HT1080 (cell line): ENCODE measurements around the gene HTRA2. TPM values are rescaled to one million over a fixed set of nuclear protein-coding genes. Genes with fewer than 3 reads are reported as not detected.
"Not testable (repeated sequence)": the region's sequence is repeated elsewhere in the genome, so short reads cannot be mapped to it uniquely, and the experiment has no call there.

Source experiments
- DNase-seq: peaks from one replicate; pipeline ENCODE4 v3.0.0-alpha.2; 2015; ENCODE audit warnings: low read depth
- polyA plus RNA-seq, 2 experiments: library from polyadenylated mRNA; depleted of rRNA; stranded (reverse); fragments of >200 nt; gene quantifications; 2 replicates each; pipeline ENCODE4 v1.2.3, GENCODE V29; 2015
- total RNA-seq: library from RNA; depleted of rRNA; stranded (reverse); fragments of >200 nt; shearing (Covaris generic); gene quantifications from 2 replicates; pipeline ENCODE4 v1.2.3, GENCODE V29; 2014; rRNA removed

HTRA2 gene
- 84.5 and 94.6 TPM in 2 replicates for total RNA-seq
- polyA plus RNA-seq (2015; cell fraction: cytosol; rRNA removed) = 35.8 and 37.6 TPM in 2 replicates
- polyA plus RNA-seq (2015; cell fraction: nucleus; rRNA removed) = 50.7 and 56.3 TPM in 2 replicates

DNA sequence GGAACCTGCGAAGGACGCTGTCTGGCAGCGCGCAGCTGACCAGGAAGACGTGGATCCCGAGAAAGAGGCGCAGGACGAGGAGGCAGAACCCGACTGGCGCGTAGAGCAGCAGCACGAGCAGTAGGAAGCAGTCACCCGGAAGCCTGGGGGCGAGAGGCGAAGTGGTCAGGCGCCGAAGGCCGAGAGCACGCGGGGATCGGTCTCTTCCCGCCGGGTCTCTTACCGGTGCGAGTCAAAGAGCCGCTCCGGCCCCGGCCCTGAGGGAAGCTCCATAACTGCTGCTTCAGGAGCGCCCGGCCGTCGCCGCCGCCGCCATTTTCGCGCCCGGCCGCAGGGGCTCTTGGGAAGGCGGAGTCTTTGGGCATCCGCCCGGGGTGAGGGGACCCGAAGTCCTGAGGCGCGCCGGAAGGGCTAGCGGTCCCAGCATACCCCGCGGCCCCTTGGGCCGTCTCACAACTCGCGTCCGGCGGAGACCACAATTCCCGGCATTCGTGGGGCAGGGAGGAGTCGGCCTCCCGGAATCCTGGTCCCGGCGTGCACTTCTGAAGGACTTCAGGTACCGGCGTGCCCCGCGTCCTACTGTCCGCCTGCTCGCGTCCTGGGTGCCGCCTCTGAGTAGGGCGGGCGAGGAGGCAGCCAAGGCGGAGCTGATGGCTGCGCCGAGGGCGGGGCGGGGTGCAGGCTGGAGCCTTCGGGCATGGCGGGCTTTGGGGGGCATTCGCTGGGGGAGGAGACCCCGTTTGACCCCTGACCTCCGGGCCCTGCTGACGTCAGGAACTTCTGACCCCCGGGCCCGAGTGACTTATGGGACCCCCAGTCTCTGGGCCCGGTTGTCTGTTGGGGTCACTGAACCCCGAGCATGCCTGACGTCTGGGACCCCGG is at the start of gene HTRA2, which contains the start of gene AUP1:
Gene HTRA2 (plus strand): TSS at position 577 of the 882 bp plus-strand sequence. CDS start 74 bp downstream, at position 651.
Gene AUP1 (minus strand): TSS at position 350 of the 882 bp plus-strand sequence. CDS start 77 bp downstream, at position 273.
- DNase-seq = peak; percentile 99

DNA sequence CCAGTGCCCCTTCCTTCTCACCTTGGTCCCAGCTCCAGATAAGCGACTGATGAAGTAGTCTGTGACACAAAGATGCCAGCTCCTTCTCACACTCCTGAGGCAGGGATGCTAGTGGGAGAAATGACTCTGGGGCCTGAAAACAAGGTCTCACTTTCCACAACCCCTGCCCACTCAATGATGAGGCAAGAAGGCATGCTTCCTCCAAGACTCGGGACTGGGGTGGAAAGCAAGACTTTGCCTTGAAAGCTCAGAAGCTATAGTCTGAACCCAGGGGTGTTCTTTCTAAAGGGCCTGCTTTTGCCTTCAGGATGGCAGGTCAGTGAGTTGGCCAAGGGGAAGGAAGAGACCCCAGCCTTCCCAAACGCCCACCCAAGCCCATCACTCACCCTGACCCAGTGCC is 48.3 kb upstream of the HTRA2 start:
- no peak for DNase-seq

DNA sequence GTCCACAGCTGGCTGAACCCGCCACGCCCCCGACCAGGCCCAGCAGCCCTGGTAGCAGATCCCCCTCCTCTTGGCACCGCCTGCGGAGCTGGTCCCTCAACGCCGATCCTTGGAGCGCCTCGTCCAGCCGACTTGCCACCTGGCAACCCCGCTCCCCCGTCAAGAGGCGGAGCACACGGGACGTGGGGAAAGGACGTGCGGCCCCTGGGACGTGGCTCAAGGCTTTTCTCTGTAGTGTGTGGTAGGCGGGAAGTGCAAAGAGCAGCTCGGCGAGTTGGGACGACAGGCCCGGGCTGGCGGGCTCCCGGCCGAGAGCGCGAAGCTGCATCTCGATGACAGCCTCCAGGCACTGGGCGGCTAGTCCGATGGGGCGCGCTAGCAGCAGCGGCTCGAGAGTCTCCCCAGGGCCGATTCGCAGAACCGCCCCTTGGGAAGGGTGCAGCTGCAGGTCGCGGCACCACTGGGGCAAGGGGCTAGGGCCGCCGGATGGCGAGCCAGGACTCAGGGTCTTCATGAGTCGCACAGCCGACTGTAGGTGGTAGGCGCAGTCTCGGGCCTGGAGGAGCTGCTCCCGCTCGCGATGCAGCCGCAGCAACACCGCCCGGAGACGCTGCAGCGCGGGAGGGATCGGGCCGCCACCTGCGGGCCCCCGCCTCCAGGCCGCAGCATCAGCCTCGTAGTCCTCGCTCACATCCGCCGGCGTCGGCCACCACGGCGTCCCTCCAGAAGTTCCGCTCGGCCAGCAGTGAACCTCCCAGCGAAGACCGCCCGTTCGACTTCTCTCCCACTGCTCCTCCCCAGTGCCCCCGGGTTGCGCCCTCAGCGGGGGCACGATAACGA is 47.6 kb upstream of the HTRA2 start:
- DNase-seq = no peak

DNA sequence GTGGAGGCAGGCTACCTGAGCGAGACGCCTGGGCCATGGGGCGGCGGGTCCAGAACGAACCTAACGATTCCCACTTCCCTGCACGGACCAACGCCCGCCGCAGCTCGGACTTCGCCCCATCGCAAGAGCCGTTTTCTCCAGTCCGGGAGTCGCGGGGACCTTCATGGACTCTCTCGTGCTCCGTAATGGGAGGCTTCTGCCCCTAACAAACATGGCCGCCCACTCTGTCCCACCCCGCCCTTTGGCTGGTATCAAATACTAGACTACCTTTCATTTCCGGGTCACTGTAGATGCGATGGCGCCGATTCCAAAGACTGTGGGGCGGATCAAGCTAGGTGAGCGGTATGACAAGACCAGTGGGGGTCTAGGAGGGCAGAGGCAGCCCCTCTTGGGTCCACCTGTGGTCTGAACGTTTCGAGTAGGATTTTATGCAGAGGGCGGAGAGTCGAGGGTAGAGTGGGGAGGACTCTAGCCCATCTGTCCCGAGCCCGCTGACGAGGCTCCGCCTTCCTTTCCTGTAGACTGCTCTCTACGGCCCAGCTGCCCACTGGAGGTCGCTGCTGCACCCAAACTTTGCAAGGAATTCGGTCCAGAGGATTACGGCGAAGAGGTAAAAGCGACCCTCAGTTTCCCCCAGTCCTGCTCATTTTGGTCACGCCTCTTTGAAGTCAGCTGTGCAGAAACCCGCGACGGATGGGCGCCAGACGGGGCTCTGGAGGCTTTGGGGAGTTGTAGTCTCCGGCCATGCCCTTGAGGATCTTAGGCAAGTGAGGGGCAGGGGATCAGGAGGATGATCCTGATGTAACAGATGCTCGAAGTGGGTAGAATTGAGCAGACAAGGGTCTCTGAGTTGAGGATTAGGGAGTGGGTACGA is 46.7 kb upstream of the HTRA2 start, which contains the start of the genes CCDC142 and TTC31:
Gene CCDC142 (minus strand): TSS at position 198 of the 874 bp plus-strand sequence. CDS start 161 bp downstream, at position 37.
Gene TTC31 (plus strand): TSS at position 281 of the 874 bp plus-strand sequence. CDS start 15 bp downstream, at position 296.
- peak; percentile 92 for DNase-seq

- DNase-seq = not testable (repeated sequence)
Observed at GRCh38 chr2:74483675-74484164, 46.0 kb upstream of the HTRA2 start.

DNA sequence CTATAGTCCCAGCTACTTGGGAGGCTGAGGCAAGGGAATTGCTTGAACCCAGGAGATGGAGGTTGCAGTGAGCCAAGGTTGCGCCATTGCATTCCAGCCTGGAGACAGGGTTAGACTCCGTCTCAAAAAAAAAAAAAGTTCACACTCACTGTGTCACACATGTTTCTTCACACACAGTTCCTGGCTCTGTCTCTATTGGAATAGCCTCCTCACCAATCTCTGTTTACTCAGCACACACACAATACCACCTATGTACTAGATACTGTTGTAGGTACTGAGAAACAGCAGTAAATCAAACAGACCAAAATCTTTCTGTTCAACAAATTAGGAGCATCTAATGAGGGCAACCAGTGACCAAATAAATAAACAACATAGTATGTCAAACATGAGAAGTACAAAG is 43.6 kb upstream of the HTRA2 start:
- no peak for DNase-seq

DNA sequence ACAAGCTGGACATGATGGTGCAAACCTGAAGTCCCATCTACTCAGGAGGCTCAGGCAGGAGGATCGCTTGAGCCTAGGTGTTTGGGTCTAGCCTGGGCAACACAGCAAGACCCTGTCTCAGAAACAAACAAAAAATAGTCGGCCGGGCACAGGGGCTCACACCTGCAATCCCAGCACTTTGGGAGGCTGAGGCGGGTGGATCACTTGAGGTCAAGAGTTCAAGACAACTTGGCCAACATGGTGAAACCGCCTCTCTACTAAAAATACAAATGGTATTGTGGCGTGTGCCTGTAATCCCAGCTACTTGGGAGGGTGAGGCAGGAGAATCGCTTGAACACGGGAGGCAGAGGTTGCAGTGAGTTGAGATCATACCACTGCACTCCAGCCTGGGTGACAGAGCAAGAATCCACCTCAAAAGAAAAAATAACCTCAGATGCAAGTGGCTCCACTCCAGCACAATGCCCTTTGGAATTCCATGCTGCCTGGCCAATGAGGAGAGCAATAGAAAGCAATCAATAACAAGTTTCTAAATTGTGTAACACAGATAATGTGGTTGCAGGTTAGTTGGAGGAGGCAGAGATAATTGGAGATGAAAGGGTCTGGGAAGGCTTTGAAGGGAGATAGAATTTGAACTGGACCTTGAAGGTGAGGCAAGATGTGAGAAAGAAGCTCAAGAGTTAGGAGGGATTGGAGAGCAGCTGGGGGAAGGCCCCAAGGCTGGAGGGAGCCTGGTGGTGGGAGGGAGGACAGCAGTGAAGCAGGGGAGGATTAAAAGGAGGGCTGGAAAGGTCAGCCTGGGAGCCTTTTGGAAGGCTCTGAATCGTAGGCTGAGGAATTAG is 40.9 kb upstream of the HTRA2 start:
- DNase-seq = no peak

DNA sequence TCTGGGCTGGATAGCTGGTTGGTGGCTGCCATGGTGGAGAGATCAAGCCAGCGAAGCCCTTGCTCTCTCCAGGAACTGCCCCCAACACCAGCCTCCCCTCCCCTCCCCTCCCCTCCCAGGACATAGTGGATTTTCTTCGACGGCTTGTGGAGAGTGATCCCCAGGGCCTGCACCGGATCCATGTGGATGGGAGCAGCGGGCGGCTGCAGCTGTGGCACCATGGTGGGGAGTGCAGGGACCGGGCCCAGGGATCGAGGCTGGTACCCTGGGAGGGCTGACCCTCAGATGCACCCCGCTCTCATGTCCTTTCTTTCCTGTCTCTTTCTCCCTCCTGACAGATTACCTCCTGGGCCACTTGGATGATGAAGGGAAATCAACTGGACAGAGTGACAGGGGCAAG is 39.8 kb upstream of the HTRA2 start:
- no peak for DNase-seq

DNA sequence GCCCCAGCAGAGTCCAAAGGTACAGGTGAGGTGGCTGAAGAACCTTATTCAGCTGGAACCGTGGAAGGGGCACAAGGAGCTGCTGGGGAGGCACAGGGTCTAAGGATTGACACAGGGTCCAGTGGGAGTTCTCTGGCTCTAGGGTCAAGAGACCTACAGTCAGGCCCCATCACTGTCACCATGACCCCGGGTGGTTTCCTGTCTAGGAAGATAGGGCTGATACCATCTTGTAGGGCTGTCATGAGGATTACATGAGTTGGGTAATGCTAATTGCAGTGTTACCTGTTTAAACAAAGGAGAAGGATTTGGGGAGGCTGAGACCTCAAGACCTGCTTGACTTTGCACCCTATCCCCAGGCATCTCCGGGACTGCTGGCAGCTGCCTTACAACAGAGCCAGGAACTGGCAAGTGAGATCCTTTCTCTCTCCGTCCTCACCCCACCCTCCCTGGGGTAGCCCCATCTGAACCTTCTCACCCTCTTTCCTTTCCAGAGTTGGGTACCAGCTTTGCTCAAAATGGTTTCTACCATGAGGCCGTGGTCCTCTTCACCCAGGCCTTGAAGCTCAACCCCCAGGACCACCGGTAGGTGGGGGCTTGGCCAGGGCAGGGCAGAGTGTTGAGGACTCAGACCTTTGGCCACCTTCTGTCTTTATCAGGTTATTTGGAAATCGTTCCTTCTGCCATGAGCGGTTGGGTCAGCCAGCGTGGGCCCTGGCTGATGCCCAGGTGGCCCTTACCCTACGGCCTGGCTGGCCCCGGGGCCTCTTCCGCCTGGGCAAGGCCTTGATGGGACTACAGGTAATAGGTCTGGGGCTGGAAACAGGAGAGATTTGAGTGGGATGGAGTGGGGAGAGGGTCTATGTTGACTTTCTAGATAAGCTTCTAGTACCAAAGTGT is 37.8 kb upstream of the HTRA2 start:
- no peak for DNase-seq

GRCh38 chr2:74493546-74493945 is 36.2 kb upstream of the HTRA2 start:
- no peak for DNase-seq

- DNase-seq = no peak
Observed at GRCh38 chr2:74495440-74495839, 34.3 kb upstream of the HTRA2 start.

DNA sequence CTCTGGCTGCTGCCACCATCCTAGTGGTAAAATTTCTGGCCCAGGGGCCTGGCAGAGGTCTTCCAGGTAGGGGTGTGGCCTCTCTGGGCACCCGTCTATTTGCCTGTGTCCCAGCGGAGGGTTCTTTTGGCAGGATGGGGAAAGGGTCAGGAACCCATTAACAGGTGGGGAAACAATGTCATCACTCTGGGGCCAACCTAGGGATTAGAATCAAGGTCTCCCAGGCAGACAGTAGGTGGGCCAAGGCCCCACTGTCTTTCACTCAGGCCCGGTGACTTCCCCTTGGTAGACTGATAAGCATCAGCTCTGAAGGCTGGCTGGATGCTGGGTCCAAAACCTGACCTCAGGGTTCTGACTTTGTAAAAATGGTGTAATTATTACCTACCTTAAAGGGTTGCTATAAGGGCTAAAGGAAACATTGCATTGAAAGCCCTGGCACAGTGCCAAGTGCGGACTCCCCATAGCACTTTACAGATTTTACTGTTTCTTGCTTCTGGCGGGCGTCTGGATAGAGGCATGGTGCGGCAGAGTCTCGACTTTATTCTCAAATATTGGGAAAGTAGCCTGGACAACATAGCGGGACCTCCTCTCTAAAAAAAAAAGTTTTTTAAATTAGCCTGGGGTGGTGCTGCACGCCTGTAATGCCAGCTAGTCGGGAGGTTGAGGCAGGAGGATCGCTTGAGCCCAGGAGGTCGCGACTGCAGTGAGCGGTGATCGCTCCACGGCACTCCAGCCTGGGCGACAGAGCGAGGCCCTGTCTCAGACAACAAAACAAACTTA is 32.5 kb upstream of the HTRA2 start:
- no peak for DNase-seq

DNA sequence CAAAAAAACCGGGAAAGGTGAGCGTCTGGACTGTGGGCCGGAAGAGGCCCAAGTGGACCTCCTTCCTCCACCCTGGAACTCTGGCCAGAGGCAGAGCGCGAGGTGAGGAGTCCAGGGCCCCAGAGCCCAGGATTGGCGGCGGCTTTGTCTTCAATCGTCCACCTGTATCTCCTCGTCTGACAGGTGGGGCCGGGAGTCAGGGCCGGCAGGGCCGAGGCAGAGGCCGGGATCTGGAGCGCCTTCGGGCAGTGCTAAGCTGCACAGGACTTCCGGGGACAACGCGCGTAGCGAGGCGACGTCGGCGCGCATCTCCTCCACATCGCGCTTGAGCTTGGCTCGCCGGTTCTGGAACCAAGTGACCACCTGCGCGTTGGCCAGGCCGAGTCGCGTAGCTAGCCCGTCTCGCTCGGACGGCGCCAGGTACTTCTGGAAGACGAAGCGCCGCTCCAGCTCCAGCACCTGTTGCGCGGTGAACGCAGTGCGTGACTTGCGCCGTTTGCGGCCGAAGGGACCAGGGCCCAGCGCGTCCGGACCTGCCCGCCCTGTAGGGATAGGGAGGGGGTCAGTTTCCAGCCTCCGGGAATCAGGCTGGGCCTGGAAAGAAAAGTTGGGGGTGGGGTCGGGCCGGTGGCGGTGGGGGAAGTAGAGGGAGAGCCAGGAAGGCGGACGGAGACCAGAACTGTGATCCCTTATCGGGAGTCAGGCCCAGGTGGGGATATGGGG is 31.8 kb upstream of the HTRA2 start:
- no peak for DNase-seq

DNA sequence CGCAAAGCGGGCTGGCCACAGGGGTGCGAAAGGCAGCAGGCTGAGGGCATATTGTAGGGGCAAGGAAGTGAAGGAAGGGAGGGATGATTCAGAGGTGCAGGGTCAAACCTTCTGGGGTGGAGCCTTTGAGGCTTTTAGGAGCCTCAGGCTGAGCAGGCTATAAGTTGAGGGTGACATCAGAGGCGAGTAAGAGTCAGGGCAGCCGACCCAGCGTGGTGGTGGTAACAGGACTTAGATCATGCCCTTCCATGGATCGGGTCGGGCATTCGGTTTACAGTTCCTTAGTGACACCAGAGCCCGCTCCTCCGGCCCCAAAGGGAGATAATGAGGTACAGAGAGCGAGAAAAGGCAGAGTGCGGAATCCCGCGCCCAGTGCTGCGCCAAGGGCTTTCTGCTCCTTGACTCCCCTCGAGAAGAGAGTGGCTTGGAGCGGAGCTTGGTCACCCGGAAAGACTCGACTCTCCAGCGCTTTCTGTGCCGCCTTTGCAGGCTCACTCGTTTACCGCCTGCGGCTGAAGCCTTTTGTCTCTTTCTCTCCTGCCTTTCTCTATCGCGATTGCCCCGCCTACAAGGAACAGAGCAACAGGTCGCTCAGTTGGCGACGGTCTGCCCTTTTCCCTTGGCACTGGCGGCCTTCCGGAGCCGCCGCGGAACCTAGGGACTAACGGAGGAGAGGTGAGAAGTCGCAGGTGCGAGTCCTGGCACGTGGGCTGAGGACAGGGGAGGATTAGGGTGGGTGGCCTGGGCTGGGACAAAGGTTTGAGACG is 31.1 kb upstream of the HTRA2 start:
- peak; percentile 24 for DNase-seq

DNA sequence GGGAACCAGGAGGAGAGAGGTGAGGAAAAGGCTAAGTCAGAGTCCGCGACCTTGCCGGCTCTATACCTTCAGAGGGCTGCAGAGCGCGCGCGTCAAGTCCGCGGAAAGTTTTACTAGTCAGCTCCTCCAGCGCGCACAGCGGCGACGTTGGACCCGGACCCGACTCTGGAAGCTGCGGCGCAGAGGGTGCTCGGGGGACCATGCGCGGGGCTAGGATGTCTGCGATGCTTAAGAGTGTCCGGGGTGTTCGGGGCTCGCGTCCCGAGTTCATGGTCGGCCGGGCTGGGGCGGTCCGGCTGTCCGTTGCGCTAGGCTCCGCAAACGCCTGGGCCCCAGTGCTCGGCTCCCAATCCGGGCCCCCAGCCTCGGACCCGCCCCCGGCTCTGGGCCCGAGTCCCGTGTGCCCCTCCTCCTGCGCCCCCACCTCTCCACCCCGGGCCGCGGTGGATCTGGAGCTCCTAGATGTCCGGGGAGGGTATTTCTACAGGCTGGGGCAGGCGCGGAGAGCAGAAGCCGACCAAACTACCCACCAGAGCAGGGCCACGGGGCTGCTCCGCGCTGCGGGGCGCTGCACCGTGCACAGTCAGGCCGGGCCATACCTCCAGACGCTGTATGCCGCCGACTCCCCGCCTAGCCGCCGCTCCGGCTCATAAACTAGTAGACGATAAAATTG is 30.3 kb upstream of the HTRA2 start, which contains the start of gene LBX2:
Gene LBX2 (minus strand): TSS at position 337 of the 673 bp plus-strand sequence. CDS start 66 bp downstream, at position 271.
- no peak for DNase-seq
